Trophoblast cell (in vitro differentiated cells and primary cell): ENCODE results near the gene EPS8L3.

Source experiments
- DNase-seq, 2 donors: peaks; one replicate each; pipeline ENCODE4 v3.0.0-alpha.2; 2016
- H2AFZ ChIP-seq: 2 replicates; pipeline ENCODE4 v1.6.1; 2013; ENCODE audit warnings: low read length, moderate library complexity, mild to moderate bottlenecking; ENCODE audit not compliant: insufficient read depth, poor library complexity
- H2AK5ac ChIP-seq: 2 replicates; pipeline ENCODE4 v1.6.1; 2013; ENCODE audit warnings: mild to moderate bottlenecking, low read length
- H2BK120ac ChIP-seq: 2 replicates; pipeline ENCODE4 v1.6.1; 2013; ENCODE audit warnings: low read length, mild to moderate bottlenecking, moderate library complexity; ENCODE audit not compliant: insufficient read depth, poor library complexity
- H2BK12ac ChIP-seq: 2 replicates; pipeline ENCODE4 v1.6.1; 2013; ENCODE audit warnings: mild to moderate bottlenecking, low read length, moderate library complexity
- H2BK5ac ChIP-seq: 2 replicates; pipeline ENCODE4 v1.6.1; 2013; ENCODE audit warnings: low read length, low read depth, moderate library complexity, mild to moderate bottlenecking; ENCODE audit not compliant: poor library complexity
- H3K14ac ChIP-seq: 2 replicates; pipeline ENCODE4 v1.6.1; 2013; ENCODE audit warnings: mild to moderate bottlenecking, low read length
- H3K18ac ChIP-seq: 2 replicates; pipeline ENCODE4 v1.6.1; 2013; ENCODE audit warnings: mild to moderate bottlenecking, low read length
- H3K23ac ChIP-seq: 2 replicates; pipeline ENCODE4 v1.6.1; 2013; ENCODE audit warnings: low read length
- H3K27ac ChIP-seq: 2 replicates; pipeline ENCODE4 v1.5.1; 2013; ENCODE audit warnings: low read depth, mild to moderate bottlenecking, inconsistent platforms, low read length, moderate library complexity
- H3K27me3 ChIP-seq: 2 replicates; pipeline ENCODE4 v1.6.1; 2013; ENCODE audit warnings: inconsistent platforms, mild to moderate bottlenecking, low read length, moderate library complexity; ENCODE audit not compliant: insufficient read depth
- H3K36me3 ChIP-seq, 2 experiments: 1 replicate in 1 of 2; 2 replicates in 1 of 2; pipeline ENCODE4 v1.6.1; 2013; ENCODE audit warnings: low read length in 2 of 2, mild to moderate bottlenecking in 2 of 2, moderate library complexity in 1 of 2; ENCODE audit not compliant: insufficient read depth in 2 of 2, control insufficient read depth in 1 of 2
- H3K4ac ChIP-seq: 2 replicates; pipeline ENCODE4 v1.6.1; 2013; ENCODE audit warnings: low read depth, mild to moderate bottlenecking, low read length, moderate library complexity
- H3K4me1 ChIP-seq, 2 experiments: 1 replicate in 1 of 2; 2 replicates in 1 of 2; pipeline ENCODE4 v1.6.1; 2013; ENCODE audit warnings: low read length in 2 of 2, mild to moderate bottlenecking in 2 of 2, moderate library complexity in 1 of 2; ENCODE audit not compliant: insufficient read depth in 2 of 2, control insufficient read depth in 1 of 2
- H3K4me2 ChIP-seq: 2 replicates; pipeline ENCODE4 v1.6.1; 2013; ENCODE audit warnings: inconsistent platforms, mild to moderate bottlenecking, low read length, moderate library complexity
- H3K4me3 ChIP-seq: 2 replicates; pipeline ENCODE4 v1.5.1; 2013; ENCODE audit warnings: mild to moderate bottlenecking, low read depth, low read length, inconsistent platforms
- H3K79me1 ChIP-seq: one replicate; pipeline ENCODE4 v1.6.1; 2013; ENCODE audit warnings: low read length
- H3K79me2 ChIP-seq: 2 replicates; pipeline ENCODE4 v1.6.1; 2013; ENCODE audit warnings: low read length, mild to moderate bottlenecking; ENCODE audit not compliant: control insufficient read depth, insufficient read depth, poor library complexity
- H3K9ac ChIP-seq: 2 replicates; pipeline ENCODE4 v1.6.1; 2013; ENCODE audit warnings: mild to moderate bottlenecking, low read length
- H3K9me3 ChIP-seq: 2 replicates; pipeline ENCODE4 v1.6.1; 2013; ENCODE audit warnings: low read depth, mild to moderate bottlenecking, control low read depth, inconsistent platforms, low read length; ENCODE audit not compliant: insufficient read depth
- H4K12ac ChIP-seq: 2 replicates; pipeline ENCODE4 v1.6.1; 2013; ENCODE audit warnings: low read depth, mild to moderate bottlenecking, low read length, moderate library complexity
- H4K8ac ChIP-seq: 2 replicates; pipeline ENCODE4 v1.6.1; 2013; ENCODE audit warnings: low read depth, mild to moderate bottlenecking, low read length, moderate library complexity
- H4K91ac ChIP-seq: one replicate; pipeline ENCODE4 v1.6.1; 2013; ENCODE audit warnings: low read depth, mild to moderate bottlenecking, low read length, moderate library complexity
- WGBS: extraction: QIAGEN DNeasy Blood & Tissue Kit; methylation state at CpG from one replicate; pipeline ENCODE4 v1.1.7; 2013; ENCODE audit warnings: missing lambda C conversion rate; ENCODE audit not compliant: insufficient read length, insufficient coverage; ENCODE audit errors: extremely low coverage; 5-methylcytosine and 5-hydroxymethylcytosine counted together

The EPS8L3 gene

GRCh38 chr1:109721042-109721441 lies 42.7 kb downstream of the EPS8L3 start:
- H2BK120ac ChIP-seq: no peak overlapping the region
- no peak overlapping the region for H3K9ac ChIP-seq
- peaks cover 5% of the 10 kb centered on the region for H3K79me1 ChIP-seq
- H2AFZ ChIP-seq: no peak overlapping the region
- no peak overlapping the region for H3K18ac ChIP-seq
- no peak overlapping the region for H3K14ac ChIP-seq
- no peaks in the 10 kb centered on the region for H3K36me3 ChIP-seq
- peak; percentile 11 to 59 for DNase-seq
- no peak overlapping the region for H2BK12ac ChIP-seq
- no peak overlapping the region for H2BK5ac ChIP-seq
- H4K91ac ChIP-seq: no peak overlapping the region
- no peaks in the 10 kb centered on the region for H3K27me3 ChIP-seq
- H4K12ac ChIP-seq: no peak overlapping the region
- no peak overlapping the region for H4K8ac ChIP-seq
- no CpG with 5 or more reads among the region's 5 CpGs for WGBS
- no peak overlapping the region for H2AK5ac ChIP-seq
- no peak overlapping the region for H3K4me3 ChIP-seq
- no peak overlapping the region for H3K4me2 ChIP-seq
- H3K79me2 ChIP-seq: no peaks in the 10 kb centered on the region
- H3K27ac ChIP-seq: no peak overlapping the region
- H3K4ac ChIP-seq: no peak overlapping the region
- peaks cover 2% of the 10 kb centered on the region for H3K9me3 ChIP-seq
- peaks cover 3 to 9% of the 10 kb centered on the region in 2 experiments for H3K4me1 ChIP-seq
- no peak overlapping the region for H3K23ac ChIP-seq

- Histone ChIP-seq H2BK5ac (no peak overlapping the region), H4K12ac (no peak overlapping the region), H2BK120ac (no peak overlapping the region), H2AFZ (no peak overlapping the region), H3K4me3 (no peak overlapping the region), H3K79me2 (no peaks in the 10 kb centered on the region), H3K18ac (no peak overlapping the region), H3K14ac (no peak overlapping the region), H3K23ac (no peak overlapping the region), H3K4me2 (no peak overlapping the region), H3K9ac (no peak overlapping the region), H3K36me3 (no peaks in the 10 kb centered on the region), H4K8ac (no peak overlapping the region), H3K4ac (no peak overlapping the region), H3K79me1 (peaks cover 2% of the 10 kb centered on the region), H2AK5ac (no peak overlapping the region), H3K9me3 (no peaks in the 10 kb centered on the region), H3K27ac (no peak overlapping the region), H3K4me1 (peaks cover 3 to 7% of the 10 kb centered on the region in 2 experiments), H2BK12ac (no peak overlapping the region), H3K27me3 (no peaks in the 10 kb centered on the region), H4K91ac (no peak overlapping the region)
- no CpG with 5 or more reads among the region's 5 CpGs for WGBS
- no peak for DNase-seq
Measured at GRCh38 chr1:109719337-109719837, 44.3 kb downstream of the EPS8L3 start.

GRCh38 chr1:109718495-109718894 lies 45.2 kb downstream of the EPS8L3 start:
- H4K8ac ChIP-seq: no peak overlapping the region
- no peak overlapping the region for H2BK12ac ChIP-seq
- DNase-seq: peak in 1 of 2 donors; percentile 26
- peaks cover 2% of the 10 kb centered on the region for H3K79me1 ChIP-seq
- no peak overlapping the region for H4K91ac ChIP-seq
- H3K4me2 ChIP-seq: no peak overlapping the region
- no peak overlapping the region for H3K27ac ChIP-seq
- H4K12ac ChIP-seq: no peak overlapping the region
- H3K79me2 ChIP-seq: no peaks in the 10 kb centered on the region
- no peaks in the 10 kb centered on the region for H3K9me3 ChIP-seq
- H3K23ac ChIP-seq: no peak overlapping the region
- no peak overlapping the region for H3K18ac ChIP-seq
- no peak overlapping the region for H3K9ac ChIP-seq
- peaks cover 3 to 5% of the 10 kb centered on the region in 2 experiments for H3K4me1 ChIP-seq
- H3K27me3 ChIP-seq: no peaks in the 10 kb centered on the region
- no peak overlapping the region for H2BK5ac ChIP-seq
- H3K14ac ChIP-seq: no peak overlapping the region
- no peak overlapping the region for H2AFZ ChIP-seq
- no peak overlapping the region for H3K4me3 ChIP-seq
- H2AK5ac ChIP-seq: no peak overlapping the region
- no peak overlapping the region for H2BK120ac ChIP-seq
- no CpG with 5 or more reads among the region's 2 CpGs for WGBS
- no peak overlapping the region for H3K4ac ChIP-seq
- H3K36me3 ChIP-seq: no peaks in the 10 kb centered on the region

- no peaks in the 10 kb centered on the region for H3K79me2 ChIP-seq
- no peak overlapping the region for H4K91ac ChIP-seq
- H3K23ac ChIP-seq: no peak overlapping the region
- no peak overlapping the region for H3K4me2 ChIP-seq
- H2AK5ac ChIP-seq: no peak overlapping the region
- H3K9ac ChIP-seq: no peak overlapping the region
- no peak overlapping the region for H3K18ac ChIP-seq
- no peak overlapping the region for H3K14ac ChIP-seq
- no peak overlapping the region for H4K12ac ChIP-seq
- H3K79me1 ChIP-seq: no peaks in the 10 kb centered on the region
- H3K4me1 ChIP-seq: no peaks in the 10 kb centered on the region
- no peak overlapping the region for H2BK5ac ChIP-seq
- H3K4me3 ChIP-seq: no peak overlapping the region
- no CpG with 5 or more reads among the region's 5 CpGs for WGBS
- H2BK120ac ChIP-seq: no peak overlapping the region
- no peaks in the 10 kb centered on the region for H3K27me3 ChIP-seq
- H3K4ac ChIP-seq: no peak overlapping the region
- H3K27ac ChIP-seq: no peak overlapping the region
- no peak overlapping the region for H4K8ac ChIP-seq
- no peak for DNase-seq
- H3K9me3 ChIP-seq: no peaks in the 10 kb centered on the region
- no peaks in the 10 kb centered on the region for H3K36me3 ChIP-seq
- no peak overlapping the region for H2AFZ ChIP-seq
- H2BK12ac ChIP-seq: no peak overlapping the region
Measured at GRCh38 chr1:109717729-109718128, 46.0 kb downstream of the EPS8L3 start.
